A549 treated with Hydrocortisone at 1 μM for 4 hours (cell line): Measurements from ENCODE around the gene KLHL25. TPM values are rescaled to one million over a fixed set of nuclear protein-coding genes. Genes with fewer than 3 reads are reported as not detected.

ENCODE experiments used
- total RNA-seq: library from RNA; stranded (reverse); fragments of 200-300 nt; extraction: Qiagen RNA extraction; gene quantifications from 5 replicates; pipeline ENCODE4 v1.2.3, GENCODE V29; 2022

KLHL25 gene, protein sequence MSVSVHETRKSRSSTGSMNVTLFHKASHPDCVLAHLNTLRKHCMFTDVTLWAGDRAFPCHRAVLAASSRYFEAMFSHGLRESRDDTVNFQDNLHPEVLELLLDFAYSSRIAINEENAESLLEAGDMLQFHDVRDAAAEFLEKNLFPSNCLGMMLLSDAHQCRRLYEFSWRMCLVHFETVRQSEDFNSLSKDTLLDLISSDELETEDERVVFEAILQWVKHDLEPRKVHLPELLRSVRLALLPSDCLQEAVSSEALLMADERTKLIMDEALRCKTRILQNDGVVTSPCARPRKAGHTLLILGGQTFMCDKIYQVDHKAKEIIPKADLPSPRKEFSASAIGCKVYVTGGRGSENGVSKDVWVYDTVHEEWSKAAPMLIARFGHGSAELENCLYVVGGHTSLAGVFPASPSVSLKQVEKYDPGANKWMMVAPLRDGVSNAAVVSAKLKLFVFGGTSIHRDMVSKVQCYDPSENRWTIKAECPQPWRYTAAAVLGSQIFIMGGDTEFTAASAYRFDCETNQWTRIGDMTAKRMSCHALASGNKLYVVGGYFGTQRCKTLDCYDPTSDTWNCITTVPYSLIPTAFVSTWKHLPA
- total RNA-seq = 4.4 to 7.2 TPM (median 6.7 TPM) in 5 replicates

DNA sequence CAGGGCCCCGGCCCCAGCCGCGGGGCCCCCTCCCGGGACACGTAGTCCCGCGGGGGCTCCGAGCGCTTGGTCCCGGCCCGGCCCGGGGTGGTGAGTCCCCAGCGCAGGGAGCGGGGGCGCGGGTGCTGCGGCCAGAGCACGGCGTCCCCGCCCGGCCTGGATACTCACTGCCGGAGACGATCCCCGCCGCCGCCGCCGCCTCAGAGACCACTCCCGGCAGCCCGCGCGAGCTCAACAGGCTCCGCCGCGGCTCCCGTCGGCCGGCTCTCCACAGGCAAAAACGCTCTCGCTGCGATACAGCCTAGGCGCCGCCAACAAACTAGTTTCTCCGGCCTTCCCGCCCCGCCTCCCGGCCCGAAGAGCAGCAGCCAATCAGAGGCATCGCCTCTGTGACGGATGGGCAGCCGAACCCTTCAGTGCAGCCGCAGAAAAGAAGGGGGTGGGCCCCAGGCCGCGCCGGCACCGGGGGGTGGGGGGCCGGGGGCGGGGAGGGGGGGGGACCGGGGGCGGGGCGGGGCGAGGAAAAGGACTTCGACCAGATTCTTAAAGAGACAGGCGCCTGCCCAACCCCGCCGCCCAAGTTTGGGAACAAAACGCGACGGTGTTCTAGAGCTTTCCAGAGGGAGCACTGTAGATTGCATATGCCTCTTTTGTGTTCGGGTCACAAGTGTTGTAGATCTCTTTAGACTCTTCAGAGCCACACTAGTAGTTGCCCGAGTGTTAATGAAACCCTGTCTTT, at the start of gene KLHL25:
TSS of gene KLHL25 (minus strand) at position 328 of the 739 bp plus-strand sequence. CDS start 25,115 bp downstream, outside the sequence.

